Thyroid gland (tissue), 4 donors: ENCODE data around the gene BCL7B. TPM values are rescaled to one million over a fixed set of nuclear protein-coding genes. Genes with fewer than 3 reads are reported as not detected.
"Not testable (repeated sequence)": the region's sequence is repeated elsewhere in the genome, so short reads cannot be mapped to it uniquely, and the experiment has no call there.

Source experiments
- DNase-seq, 2 donors: peaks; one replicate each; pipeline ENCODE4 v3.0.0-alpha.2; 2019
- H3K27ac ChIP-seq, 3 donors: fragments of 200-600 bp; sonication (generic); 1 replicate in 2 of 3; 2 replicates in 1 of 3; pipeline ENCODE4 v1.5.1; 2016 to 2019; ENCODE audit warnings: mild to moderate bottlenecking in 1 of 3, moderate library complexity in 1 of 3
- H3K27me3 ChIP-seq: fragments of 200-600 bp; sonication (generic); one replicate; pipeline ENCODE4 v1.5.1; 2019
- H3K36me3 ChIP-seq, 2 donors: fragments of 200-600 bp; sonication (generic); one replicate each; pipeline ENCODE4 v1.5.1; 2016 to 2019
- H3K4me1 ChIP-seq, 2 donors: fragments of 200-600 bp; sonication (generic); one replicate each; pipeline ENCODE4 v1.5.1; 2017 to 2019
- H3K4me3 ChIP-seq, 3 donors: fragments of 200-600 bp; sonication (generic); replicated peaks in 1 of 3; 1 replicate in 2 of 3; 2 replicates in 1 of 3; pipeline ENCODE4 v1.5.1; 2016; ENCODE audit warnings: mild to moderate bottlenecking in 1 of 3
- H3K9me3 ChIP-seq: fragments of 200-600 bp; sonication (generic); one replicate; pipeline ENCODE4 v1.5.1; 2017
- CTCF ChIP-seq, 6 experiments: fragments of 200-600 bp in 3 of 6; fragments of 450-650 bp in 3 of 6; sonication (generic) in 3 of 6; IDR thresholded peaks; one replicate each; pipeline ENCODE4 v1.5.1; 2016 to 2019; ENCODE audit warnings: antibody characterized with exemption in 6 of 6, mild to moderate bottlenecking in 2 of 6, inconsistent platforms in 1 of 6, moderate library complexity in 1 of 6
- POLR2A ChIP-seq, 2 donors: fragments of 450-650 bp; IDR thresholded peaks; one replicate each; pipeline ENCODE4 v1.6.1; 2017; ENCODE audit warnings: antibody characterized with exemption in 2 of 2, mild to moderate bottlenecking in 2 of 2, moderate library complexity in 1 of 2
- WGBS, 2 donors: methylation state at CpG; one replicate each; pipeline ENCODE4 v1.1.5; 2017; 5-methylcytosine and 5-hydroxymethylcytosine counted together
- intact Hi-C: fragments of 100-400 bp; cut with DNase I; formaldehyde crosslinking; loops from one replicate; pipeline ENCODE4 v1.15.1; 2023
- total RNA-seq, 4 donors: library from RNA; depleted of rRNA; stranded (reverse); fragments of >200 nt; gene quantifications; one replicate each; pipeline ENCODE4 v1.2.3, GENCODE V29; 2016

The BCL7B gene
- total RNA-seq, 4 donors from 2014 or later: 52.5 to 83.1 (median 74.4) TPM

DNA sequence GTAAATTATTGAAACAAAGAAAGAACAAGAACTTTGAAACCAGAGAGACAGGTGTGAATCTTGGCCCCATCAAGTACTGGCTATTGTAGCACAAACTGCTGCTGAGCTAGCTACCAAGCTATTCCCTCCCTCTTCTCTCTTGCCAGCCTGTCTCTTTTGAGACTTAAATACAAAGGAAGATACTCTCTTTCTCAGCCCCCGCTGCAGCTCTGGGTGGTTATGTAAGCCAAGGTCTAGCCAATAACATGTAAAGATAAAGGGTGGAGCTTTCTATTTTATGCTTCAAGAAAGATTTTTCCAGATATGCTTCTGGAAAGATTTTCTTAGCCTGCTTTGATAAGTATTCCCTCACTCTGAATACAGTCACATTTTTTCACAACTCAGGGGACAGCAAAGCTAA lies 52.6 kb downstream of the BCL7B start:
- H3K4me3 ChIP-seq: no peak overlapping the region
- DNase-seq: no peak
- H3K27me3 ChIP-seq: no peaks in the 10 kb centered on the region
- intact Hi-C loops: no loop called here
- H3K36me3 ChIP-seq: peaks cover 62 to 64% of the 10 kb centered on the region in 2 donors
- TF ChIP-seq CTCF (IDR thresholded peaks at IDR 0.05): no peak
- no peak for TF ChIP-seq POLR2A (IDR thresholded peaks at IDR 0.05)
- peaks cover 8 to 11% of the 10 kb centered on the region in 2 donors for H3K4me1 ChIP-seq
- no peaks in the 10 kb centered on the region for H3K9me3 ChIP-seq
- 95 to 100% methylated on average over 1 of the region's 1 CpG for WGBS, 2 donors
- H3K27ac ChIP-seq: no peak overlapping the region

GRCh38 chr7:73504017-73504416 lies 53.5 kb downstream of the BCL7B start:
- TF ChIP-seq POLR2A (IDR thresholded peaks at IDR 0.05): no peak
- no peak for TF ChIP-seq CTCF (IDR thresholded peaks at IDR 0.05)
- no peak for DNase-seq
- Histone ChIP-seq H3K4me3 (no peak overlapping the region), H3K9me3 (no peaks in the 10 kb centered on the region), H3K36me3 (peaks cover 67 to 71% of the 10 kb centered on the region in 2 donors), H3K27me3 (no peaks in the 10 kb centered on the region), H3K27ac (no peak overlapping the region), H3K4me1 (peaks cover 0 to 2% of the 10 kb centered on the region in 2 donors)
- WGBS, 2 donors: 90 to 96% methylated on average over 2 of the region's 2 CpGs
- intact Hi-C loops: no loop called here

- WGBS, 2 donors: 93 to 99% methylated on average over 5 of the region's 5 CpGs
- no peak for TF ChIP-seq POLR2A (IDR thresholded peaks at IDR 0.05)
- no peak for TF ChIP-seq CTCF (IDR thresholded peaks at IDR 0.05)
- no peaks in the 10 kb centered on the region for H3K9me3 ChIP-seq
- H3K36me3 ChIP-seq: peaks cover 71 to 75% of the 10 kb centered on the region in 2 donors
- intact Hi-C loops: no loop called here
- no peak overlapping the region for H3K27ac ChIP-seq
- no peaks in the 10 kb centered on the region for H3K27me3 ChIP-seq
- no peaks in the 10 kb centered on the region for H3K4me1 ChIP-seq
- DNase-seq: no peak
- H3K4me3 ChIP-seq: no peak overlapping the region
Observed at GRCh38 chr7:73503229-73503628, 54.3 kb downstream of the BCL7B start.

- no peak overlapping the region for H3K4me3 ChIP-seq
- WGBS, 2 donors: 93 to 96% methylated on average over 6 to 7 of the region's 7 CpGs
- H3K27me3 ChIP-seq: no peaks in the 10 kb centered on the region
- H3K36me3 ChIP-seq: peaks cover 59 to 73% of the 10 kb centered on the region in 2 donors
- no peaks in the 10 kb centered on the region for H3K4me1 ChIP-seq
- H3K9me3 ChIP-seq: no peaks in the 10 kb centered on the region
- no peak for TF ChIP-seq POLR2A (IDR thresholded peaks at IDR 0.05)
- no peak for TF ChIP-seq CTCF (IDR thresholded peaks at IDR 0.05)
- no peak for DNase-seq
- no peak overlapping the region for H3K27ac ChIP-seq
- intact Hi-C loops: no loop called here
Observed at GRCh38 chr7:73496626-73497025, 60.9 kb downstream of the BCL7B start.

DNA sequence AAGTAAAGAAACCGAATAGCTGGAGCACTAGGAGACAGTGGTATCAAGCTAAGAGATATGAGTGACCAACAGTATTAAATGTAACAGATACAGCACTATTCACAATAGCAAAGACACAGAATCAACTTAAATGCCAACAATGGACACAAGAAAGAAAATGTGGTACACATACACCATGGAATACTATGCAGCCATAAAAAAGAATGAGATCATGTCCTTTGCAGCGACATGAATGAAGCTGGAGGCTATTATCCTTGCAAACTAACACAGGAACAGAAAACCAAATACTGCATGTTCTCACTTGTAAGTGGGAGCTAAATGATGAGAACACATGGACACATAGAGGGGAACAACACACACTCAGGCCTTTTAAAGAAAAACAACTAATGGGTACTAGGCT lies 62.0 kb downstream of the BCL7B start:
- 98% methylated on average over 2 of the region's 2 CpGs for WGBS, 2 donors
- H3K9me3 ChIP-seq, H3K4me3 ChIP-seq, intact Hi-C loops, DNase-seq, H3K27me3 ChIP-seq, H3K4me1 ChIP-seq, H3K27ac ChIP-seq: not testable (repeated sequence)
- H3K36me3 ChIP-seq: peaks cover 64 to 77% of the 10 kb centered on the region in 2 donors

DNA sequence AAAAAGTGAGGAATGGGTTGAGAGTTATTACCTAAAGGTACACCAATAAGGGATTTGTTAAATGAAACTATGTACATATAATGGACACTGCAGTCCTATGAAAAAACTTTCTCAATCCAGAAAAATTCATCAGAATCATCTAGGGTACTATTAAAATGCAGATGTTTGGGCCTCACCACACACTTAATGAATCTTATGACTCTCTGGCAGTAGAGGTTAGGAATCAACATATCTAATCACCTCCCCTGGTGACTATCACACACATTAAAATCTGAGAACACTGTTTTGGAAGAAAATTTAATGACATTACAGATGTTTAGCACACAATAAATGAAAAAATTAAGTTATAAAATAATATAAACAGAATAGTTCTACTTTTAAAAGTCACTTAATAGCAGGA lies 67.5 kb downstream of the BCL7B start:
- intact Hi-C loops: no loop called here

More for the DNA sequence above, 67.5 kb downstream of the BCL7B start:
- no peaks in the 10 kb centered on the region for H3K4me1 ChIP-seq
- peaks cover 53 to 65% of the 10 kb centered on the region in 2 donors for H3K36me3 ChIP-seq
- no peak for TF ChIP-seq CTCF (IDR thresholded peaks at IDR 0.05)
- no peak for TF ChIP-seq POLR2A (IDR thresholded peaks at IDR 0.05)
- DNase-seq: no peak
- no peaks in the 10 kb centered on the region for H3K27me3 ChIP-seq
- H3K9me3 ChIP-seq: no peaks in the 10 kb centered on the region
- no peak overlapping the region for H3K4me3 ChIP-seq
- no peak overlapping the region for H3K27ac ChIP-seq
